ENCODE results near the gene ROM1. TPM values are rescaled to one million over a fixed set of nuclear protein-coding genes. Genes with fewer than 3 reads are reported as not detected.
A peak's percentile ranks its signal among the peaks of the same experiment; 100 is the strongest.

The ROM1 gene
- total and polyA plus RNA-seq, 4 donors: 3.5 to 17.9 (median 9.4) TPM

- H3K4me1 ChIP-seq (ENCODE audit: control insufficient read depth in 5 of 5, insufficient read depth in 5 of 5, low read length in 5 of 5): peaks cover 8 to 36% (median 12%) of the 10 kb centered on the region in 5 donors
- H3K9me3 ChIP-seq (ENCODE audit: control insufficient read depth in 4 of 4, insufficient read depth in 3 of 4, low read length in 3 of 4): no peaks in the 10 kb centered on the region
- peak within 1 kb of the TSS; percentile 53 to 90 for H3K9ac ChIP-seq (ENCODE audit: insufficient read depth in 1 of 2, low read length in 2 of 2)
- H3K4me3 ChIP-seq: peak within 1 kb of the TSS; percentile 88
- DNase-seq (peak; percentile 99), ATAC-seq (ENCODE audit: insufficient read depth, low FRiP score) (peak; percentile 92)
- no peaks in the 10 kb centered on the region for H3K27me3 ChIP-seq (ENCODE audit: control insufficient read depth in 3 of 3, insufficient read depth in 3 of 3, low read length in 2 of 3)
- H3K27ac ChIP-seq (ENCODE audit: low read depth in 1 of 2, low read length in 1 of 2): peak within 1 kb of the TSS; percentile 92 to 96
- TF ChIP-seq CTCF (IDR thresholded peaks at IDR 0.05; ENCODE audit: control extremely low read depth, extremely low read depth): no peak
- WGBS, 2 donors: 0% methylated on average over 67 to 83 of the region's 83 CpGs
- H3K36me3 ChIP-seq (ENCODE audit: control insufficient read depth in 4 of 4, insufficient read depth in 4 of 4, low read length in 4 of 4): peaks cover 12 to 38% (median 31%) of the 10 kb centered on the region in 4 donors
Measured at GRCh38 chr11:62601372-62602140, 11.5 kb upstream of the ROM1 start, which contains the start of gene MTA2. MTA2 (minus strand) TSS chr11:62601865; CDS start chr11:62601450, 415 bp downstream.

- no peaks in the 10 kb centered on the region for H3K27me3 ChIP-seq (ENCODE audit: control insufficient read depth in 3 of 3, insufficient read depth in 3 of 3, low read length in 2 of 3)
- peak overlapping the region; percentile 20 for H3K4me3 ChIP-seq
- H3K36me3 ChIP-seq (ENCODE audit: control insufficient read depth in 4 of 4, insufficient read depth in 4 of 4, low read length in 4 of 4): peaks cover 8 to 35% (median 26%) of the 10 kb centered on the region in 4 donors
- H3K9ac ChIP-seq (ENCODE audit: insufficient read depth in 1 of 2, low read length in 2 of 2): no peak overlapping the region
- WGBS, 2 donors: 27 to 30% methylated on average over 84 to 96 of the region's 96 CpGs
- TF ChIP-seq CTCF (IDR thresholded peaks at IDR 0.05; ENCODE audit: control extremely low read depth, extremely low read depth): no peak
- no peaks in the 10 kb centered on the region for H3K9me3 ChIP-seq (ENCODE audit: control insufficient read depth in 4 of 4, insufficient read depth in 3 of 4, low read length in 3 of 4)
- H3K27ac ChIP-seq (ENCODE audit: low read depth in 1 of 2, low read length in 1 of 2): peak overlapping the region; percentile 75 to 96
- peaks cover 8 to 36% (median 12%) of the 10 kb centered on the region in 5 donors for H3K4me1 ChIP-seq (ENCODE audit: control insufficient read depth in 5 of 5, insufficient read depth in 5 of 5, low read length in 5 of 5)
- peak; percentile 60 to 87 (median 86) for DNase-seq
- peak; percentile 68 for ATAC-seq (ENCODE audit: insufficient read depth, low FRiP score)
Measured at GRCh38 chr11:62602141-62603071, 10.7 kb upstream of the ROM1 start.

- DNase-seq (no peak), ATAC-seq (ENCODE audit: insufficient read depth, low FRiP score) (no peak)
- no peak for TF ChIP-seq CTCF (IDR thresholded peaks at IDR 0.05; ENCODE audit: control extremely low read depth, extremely low read depth)
- WGBS, 2 donors: 77 to 89% methylated on average over 13 of the region's 13 CpGs
- H3K27ac ChIP-seq (ENCODE audit: low read depth in 1 of 2, low read length in 1 of 2): peak overlapping the region in 1 of 2 donors; percentile 96
- H3K36me3 ChIP-seq (ENCODE audit: control insufficient read depth in 4 of 4, insufficient read depth in 4 of 4, low read length in 4 of 4): peaks cover 4 to 34% (median 21%) of the 10 kb centered on the region in 4 donors
- H3K27me3 ChIP-seq (ENCODE audit: control insufficient read depth in 3 of 3, insufficient read depth in 3 of 3, low read length in 2 of 3): no peaks in the 10 kb centered on the region
- peaks cover 8 to 36% (median 12%) of the 10 kb centered on the region in 5 donors for H3K4me1 ChIP-seq (ENCODE audit: control insufficient read depth in 5 of 5, insufficient read depth in 5 of 5, low read length in 5 of 5)
- H3K4me3 ChIP-seq: no peak overlapping the region
- H3K9me3 ChIP-seq (ENCODE audit: control insufficient read depth in 4 of 4, insufficient read depth in 3 of 4, low read length in 3 of 4): no peaks in the 10 kb centered on the region
- H3K9ac ChIP-seq (ENCODE audit: insufficient read depth in 1 of 2, low read length in 2 of 2): no peak overlapping the region
Measured at GRCh38 chr11:62603072-62603408, 10.0 kb upstream of the ROM1 start.
